GM19324 (cell line): ENCODE results near the gene CRB2.

ENCODE experiments used
- ATAC-seq: cut with Tn5 transposase; IDR thresholded peaks from one replicate; pipeline ENCODE4 v1.9.1; 2021; ENCODE audit warnings: mild to moderate bottlenecking, moderate library complexity; ENCODE audit not compliant: unreplicated experiment, low FRiP score

Gene CRB2

DNA sequence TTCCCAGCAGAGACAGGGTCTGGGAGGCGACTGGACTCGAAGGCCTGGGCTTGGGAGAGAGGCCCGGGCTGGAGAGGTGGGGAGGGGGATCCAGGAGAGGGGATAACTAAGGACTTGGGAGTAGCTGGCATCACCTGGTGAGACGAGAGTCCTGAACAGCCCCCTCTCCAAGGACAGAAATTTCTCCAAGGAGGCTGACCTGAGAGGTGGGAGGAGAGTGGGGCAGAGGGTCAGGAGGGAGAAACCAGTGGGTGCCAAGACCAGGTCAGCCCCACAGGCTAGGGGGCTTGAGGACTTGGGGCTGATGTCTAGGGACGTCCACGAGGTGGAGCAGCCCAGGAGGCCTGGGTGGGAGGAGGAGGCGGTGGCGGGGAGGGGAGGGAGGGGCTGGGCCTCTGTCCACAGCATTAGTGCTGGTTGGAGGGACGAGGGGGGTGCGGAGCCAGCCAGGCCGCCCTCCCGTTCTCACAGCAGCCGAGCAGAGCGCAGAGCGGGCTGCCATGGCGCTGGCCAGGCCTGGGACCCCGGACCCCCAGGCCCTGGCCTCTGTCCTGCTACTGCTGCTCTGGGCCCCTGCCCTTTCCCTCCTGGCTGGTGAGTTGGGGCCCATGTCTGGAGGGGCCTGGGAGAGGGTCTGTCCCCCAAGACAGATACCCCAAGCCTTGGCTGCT lies at the start of gene CRB2:
Gene CRB2, plus strand, starts transcription at position 437 of the 671 bp plus-strand sequence. Its CDS starts 64 bp downstream, at position 501.
- ATAC-seq, result no peak

GRCh38 chr9:123309611-123310010 lies 46.4 kb upstream of the CRB2 start:
- ATAC-seq, result no peak

- ATAC-seq, result no peak
These were observed 45.3 kb upstream of the CRB2 start for GRCh38 chr9:123310551-123311249.

DNA sequence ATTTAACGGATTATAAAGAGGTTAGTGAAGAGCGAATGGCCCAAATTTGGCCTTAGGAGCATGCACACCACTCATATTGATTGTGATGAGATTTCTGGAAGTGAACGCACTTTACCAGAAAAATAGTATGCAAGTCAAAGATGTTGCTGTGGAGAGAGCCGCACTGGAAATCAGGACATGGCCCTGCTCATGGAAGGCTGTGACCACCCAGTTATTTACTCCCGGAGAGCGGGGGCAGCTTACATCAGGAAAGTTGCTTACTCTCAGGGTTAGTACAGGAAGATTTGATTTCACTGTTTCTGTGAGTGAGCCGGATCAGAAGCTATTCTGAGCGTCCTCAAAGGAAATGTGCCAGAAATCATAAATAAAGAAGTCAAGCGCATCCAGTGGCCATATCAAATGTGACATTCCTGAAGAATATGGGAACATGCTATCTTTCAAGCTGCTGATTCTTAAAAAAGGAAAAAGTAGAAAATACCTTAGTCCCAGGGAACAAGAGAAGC lies 44.7 kb upstream of the CRB2 start:
- ATAC-seq, result no peak

DNA sequence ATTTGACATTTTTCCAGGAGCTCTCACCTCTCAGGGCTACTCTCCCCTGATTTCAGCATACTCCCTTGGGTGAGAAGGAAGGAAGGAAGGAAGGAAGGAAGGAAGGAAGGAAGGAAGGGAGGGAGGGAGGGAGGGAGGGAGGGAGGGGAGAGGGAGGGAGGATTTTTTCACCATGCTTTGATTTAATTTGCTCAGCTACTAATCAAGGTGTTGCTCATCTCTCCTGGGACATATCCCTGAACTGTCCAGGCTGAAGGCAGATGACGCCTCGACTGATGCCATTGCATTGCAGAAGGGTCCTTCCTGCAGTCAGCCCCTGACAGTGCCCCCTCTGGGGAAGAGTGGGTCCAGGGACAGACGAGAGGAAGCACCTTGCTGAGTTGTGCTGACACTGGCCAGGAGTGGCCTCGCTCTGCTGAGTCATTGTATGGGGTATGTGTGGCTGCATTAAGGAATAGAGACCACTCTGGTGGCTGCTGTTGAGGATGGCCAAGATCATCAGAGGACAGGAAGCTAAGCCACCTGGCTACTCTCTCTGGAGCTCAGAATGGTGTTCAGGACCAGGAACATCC lies 43.6 kb upstream of the CRB2 start:
- no peak for ATAC-seq

DNA sequence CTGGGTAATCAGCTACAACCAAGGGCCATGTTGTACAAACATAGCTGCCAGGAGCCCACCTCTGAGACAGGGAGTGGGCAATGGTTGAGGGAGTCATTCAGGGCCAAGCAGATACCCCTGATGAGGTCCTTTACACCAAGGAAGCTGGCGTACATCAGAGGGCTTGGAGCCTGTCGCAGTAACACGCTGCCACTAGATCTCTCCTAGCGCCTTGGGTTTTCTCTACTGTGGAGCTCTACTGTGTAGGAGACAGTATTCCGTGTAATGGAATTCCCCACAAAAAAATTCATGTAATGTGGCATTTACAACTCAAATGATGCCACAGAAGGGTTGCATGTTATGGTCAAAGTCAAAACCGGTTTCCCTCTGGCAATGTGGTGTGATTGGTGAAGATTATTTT lies 41.4 kb upstream of the CRB2 start:
- no peak for ATAC-seq

GRCh38 chr9:123315635-123316034 lies 40.4 kb upstream of the CRB2 start:
- ATAC-seq, result no peak

- no peak for ATAC-seq
These were observed 39.8 kb upstream of the CRB2 start for GRCh38 chr9:123316053-123316718.

DNA sequence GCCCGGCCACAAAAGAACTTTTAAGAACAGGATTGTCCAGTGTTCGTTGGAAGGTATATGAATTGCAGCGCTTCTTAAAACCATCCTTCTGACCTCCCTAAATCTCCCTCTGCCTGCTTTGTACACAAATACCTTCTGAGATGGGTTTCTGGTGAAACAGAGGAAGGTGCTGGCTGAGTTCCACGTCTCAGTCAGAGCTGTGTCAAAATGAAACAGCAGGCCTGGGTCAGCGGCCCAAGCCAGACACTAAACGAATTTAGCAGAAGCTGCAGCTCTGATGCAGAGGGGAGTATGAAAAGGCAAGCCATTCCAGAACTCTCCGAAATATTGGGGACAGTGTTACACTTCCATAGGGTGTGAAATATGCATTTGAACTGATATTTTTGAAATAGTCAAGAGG lies 37.8 kb upstream of the CRB2 start:
- no peak for ATAC-seq

GRCh38 chr9:123318961-123319421 lies 37.0 kb upstream of the CRB2 start:
- ATAC-seq, result no peak

GRCh38 chr9:123319541-123320339 lies 36.3 kb upstream of the CRB2 start:
- no peak for ATAC-seq

- ATAC-seq, result no peak
These were observed 35.2 kb upstream of the CRB2 start for GRCh38 chr9:123320814-123321213.

- no peak for ATAC-seq
These were observed 34.3 kb upstream of the CRB2 start for GRCh38 chr9:123321616-123322272.

DNA sequence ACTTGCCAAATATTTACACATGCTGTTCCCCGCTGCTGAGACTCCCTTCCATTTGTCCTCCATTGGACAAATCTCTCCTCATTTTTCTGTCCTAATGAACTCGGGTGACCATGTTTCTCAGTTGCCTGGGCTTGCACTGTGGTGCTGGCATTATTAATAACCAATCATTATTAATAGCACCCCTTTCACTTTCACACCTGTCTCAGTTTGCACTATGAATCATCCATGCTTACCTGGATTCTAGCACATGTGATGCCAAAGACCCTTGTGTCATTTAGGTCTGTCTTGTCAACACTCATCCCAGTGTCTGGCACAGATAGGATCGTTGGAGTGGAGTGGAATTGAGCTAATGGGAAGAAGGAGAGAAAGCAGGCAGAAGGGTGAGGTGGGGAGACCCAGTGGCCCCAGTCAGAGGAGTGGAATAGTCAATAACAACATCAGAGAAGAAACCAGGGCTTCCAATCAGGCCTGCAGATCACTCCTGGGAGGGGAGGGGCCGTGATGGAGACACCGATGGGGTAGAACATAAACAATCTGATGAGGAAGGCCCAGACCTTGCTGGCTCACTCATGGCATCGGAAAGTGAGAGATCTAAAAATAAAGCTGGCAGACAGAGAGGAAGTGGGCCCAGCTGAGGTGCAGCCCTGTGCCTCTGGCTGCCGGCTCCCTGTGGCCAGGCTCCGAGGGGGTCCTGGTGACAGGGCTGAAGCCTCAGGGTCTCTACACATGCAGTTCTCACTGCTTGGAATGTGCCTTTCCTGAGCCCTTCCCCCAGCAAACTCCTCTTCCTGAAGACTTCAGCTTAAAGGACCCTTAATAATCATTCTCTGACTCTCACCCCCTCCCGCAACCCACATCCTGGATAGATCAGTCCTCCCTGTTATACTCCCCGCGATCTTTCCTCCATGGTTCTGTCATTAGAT lies 33.5 kb upstream of the CRB2 start:
- peak; percentile 71 for ATAC-seq

DNA sequence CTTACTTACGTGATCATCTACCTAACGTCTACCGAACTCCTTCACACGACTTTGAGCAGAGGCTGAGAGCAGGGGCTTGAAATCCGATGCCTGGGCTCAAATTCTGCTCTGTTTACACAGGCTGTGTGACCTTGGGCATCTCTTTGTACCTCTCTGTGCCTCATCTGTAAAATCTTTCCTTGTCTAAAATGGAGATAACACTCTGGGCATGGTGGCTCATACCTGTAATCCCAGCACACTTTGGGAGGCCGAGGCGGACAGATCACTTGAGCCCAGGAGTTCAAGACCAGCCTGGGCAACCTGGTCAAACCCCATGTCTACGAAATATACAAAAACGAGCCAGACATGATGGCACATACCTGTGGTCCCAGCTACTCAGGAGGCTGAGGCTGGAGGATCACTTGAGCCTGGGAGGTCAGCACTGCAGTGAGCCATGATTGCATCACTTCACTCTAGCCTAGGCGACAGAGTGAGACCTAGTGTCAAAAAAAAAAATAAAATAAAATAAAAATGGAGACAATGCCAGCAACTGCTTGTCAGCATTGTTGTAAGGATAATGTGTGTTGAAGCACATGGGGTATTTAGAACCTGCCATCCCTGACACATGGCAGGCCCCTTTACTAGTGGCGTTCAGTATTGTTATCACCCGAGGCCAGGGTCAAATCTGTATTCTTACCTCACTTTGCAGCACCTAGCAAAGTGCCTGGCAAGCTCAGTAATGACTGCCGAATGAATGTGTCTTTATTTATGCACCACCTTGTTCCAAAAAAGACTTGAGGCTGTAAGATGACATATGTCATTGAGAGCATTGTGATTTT lies 32.6 kb upstream of the CRB2 start:
- no peak for ATAC-seq

GRCh38 chr9:123324767-123325183 lies 31.2 kb upstream of the CRB2 start:
- no peak for ATAC-seq

- no peak for ATAC-seq
These were observed 29.8 kb upstream of the CRB2 start for GRCh38 chr9:123326187-123326586.

- ATAC-seq, result no peak
These were observed 29.3 kb upstream of the CRB2 start for GRCh38 chr9:123326662-123327093.
